GM19193 (cell line): ENCODE results near the gene ZSWIM5.

Experiments
- POLR2A ChIP-seq: IDR thresholded peaks from 4 replicates; pipeline ENCODE4 v1.6.1; 2011; ENCODE audit not compliant: insufficient read depth, insufficient read length; ENCODE audit errors: extremely low read depth

Gene ZSWIM5

GRCh38 chr1:45205910-45206721 lies at the start of gene ZSWIM5:
Gene ZSWIM5, minus strand, starts transcription at chr1:45206605. Its CDS starts 255 bp downstream, at chr1:45206350.
- TF ChIP-seq POLR2A, result no peak

GRCh38 chr1:45254490-45254889 lies 48.1 kb upstream of the ZSWIM5 start:
- TF ChIP-seq POLR2A, result no peak

GRCh38 chr1:45250544-45250943 lies 44.1 kb upstream of the ZSWIM5 start:
- TF ChIP-seq POLR2A, result no peak

GRCh38 chr1:45246760-45247159 lies 40.4 kb upstream of the ZSWIM5 start:
- no peak for TF ChIP-seq POLR2A

GRCh38 chr1:45244660-45245059 lies 38.3 kb upstream of the ZSWIM5 start:
- TF ChIP-seq POLR2A, result no peak

- TF ChIP-seq POLR2A, result no peak
These were observed 37.3 kb upstream of the ZSWIM5 start for GRCh38 chr1:45243476-45244343.

GRCh38 chr1:45238846-45239245 lies 32.4 kb upstream of the ZSWIM5 start:
- TF ChIP-seq POLR2A, result no peak

- TF ChIP-seq POLR2A, result no peak
These were observed 29.7 kb upstream of the ZSWIM5 start for GRCh38 chr1:45236136-45236535.

GRCh38 chr1:45230537-45230936 lies 24.1 kb upstream of the ZSWIM5 start:
- no peak for TF ChIP-seq POLR2A

- TF ChIP-seq POLR2A, result no peak
These were observed 19.2 kb upstream of the ZSWIM5 start for GRCh38 chr1:45225598-45225997.

GRCh38 chr1:45221716-45222115 lies 15.3 kb upstream of the ZSWIM5 start:
- TF ChIP-seq POLR2A, result no peak

GRCh38 chr1:45216861-45217260 lies 10.5 kb upstream of the ZSWIM5 start:
- TF ChIP-seq POLR2A, result no peak

- TF ChIP-seq POLR2A, result no peak
These were observed 9.8 kb upstream of the ZSWIM5 start for GRCh38 chr1:45216200-45216541.

GRCh38 chr1:45215485-45216199 lies 9.2 kb upstream of the ZSWIM5 start:
- no peak for TF ChIP-seq POLR2A

- TF ChIP-seq POLR2A, result no peak
These were observed 7.5 kb upstream of the ZSWIM5 start for GRCh38 chr1:45213892-45214291.
